ENCODE results near the gene HBEGF. TPM values are rescaled to one million over a fixed set of nuclear protein-coding genes. Genes with fewer than 3 reads are reported as not detected.

The HBEGF gene
- total RNA-seq, 1 experiment from 2014 or later, result 2.4 TPM

DNA sequence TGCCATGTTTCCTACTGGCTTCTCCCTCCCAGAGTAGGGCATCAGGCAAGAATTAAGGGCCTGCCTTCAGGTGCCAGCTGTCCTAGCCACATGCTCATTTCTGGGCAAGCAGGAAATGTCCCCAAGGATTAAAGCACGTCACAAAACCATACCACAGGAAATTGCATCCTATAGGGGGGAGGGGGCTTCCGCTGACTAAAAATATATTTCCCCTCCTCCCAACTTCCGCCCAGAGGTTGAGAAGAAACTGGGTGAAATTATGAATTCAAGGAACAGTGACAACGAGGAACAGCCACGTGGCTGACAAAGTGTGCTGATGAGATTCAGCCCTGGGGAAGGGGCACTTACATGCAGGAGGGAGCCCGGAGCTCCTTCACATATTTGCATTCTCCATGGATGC, 4.1 kb downstream of the HBEGF start:
- no CpG with 5 or more reads among the region's 6 CpGs for WGBS (ENCODE audit: extremely low coverage, insufficient read length, low lambda C conversion rate)
- H3K9me3 Mint-ChIP-seq, result no peaks in the 10 kb centered on the region
- H3K23ac ChIP-seq (ENCODE audit: insufficient read length, low read depth, low read length), result no peak overlapping the region
- no peak for TF ChIP-seq CTCF (conservative IDR thresholded peaks at IDR 0.05)
- H3K27ac Mint-ChIP-seq, result no peak overlapping the region
- H3K27me3 Mint-ChIP-seq (ENCODE audit: low read depth), result peaks cover 16% of the 10 kb centered on the region
- H3K9me3 ChIP-seq (ENCODE audit: control insufficient read depth, low read depth, low read length), result no peaks in the 10 kb centered on the region
- peaks cover 16 to 22% of the 10 kb centered on the region in 2 experiments for H3K4me1 Mint-ChIP-seq
- H2AFZ ChIP-seq (ENCODE audit: low read length), result no peak overlapping the region
- no peak overlapping the region for H2BK15ac ChIP-seq (ENCODE audit: low read depth, low read length)
- H3K4me1 ChIP-seq (ENCODE audit: insufficient read depth, low read length), result no peaks in the 10 kb centered on the region; the same call in 1 of the 2 replicates
- no peak overlapping the region for H3K14ac ChIP-seq (ENCODE audit: insufficient read depth, low read length)
- peaks cover 0 to 4% (median 0%) of the 10 kb centered on the region in 3 experiments; a peak in 2 of 7 replicates for H3K36me3 Mint-ChIP-seq (ENCODE audit: insufficient read depth in 1 of 3, low read depth in 3 of 3)
- H3K56ac ChIP-seq (ENCODE audit: insufficient read length, low read depth, low read length), result no peak overlapping the region
- no peak overlapping the region for H3K4me2 ChIP-seq (ENCODE audit: insufficient read depth, insufficient read length, low read length)
- no peak overlapping the region for H2BK5ac ChIP-seq (ENCODE audit: insufficient read length, low read length)
- no peaks in the 10 kb centered on the region for H4K20me1 ChIP-seq (ENCODE audit: control insufficient read depth, insufficient read depth, insufficient read length)
- H2BK120ac ChIP-seq (ENCODE audit: low read depth, low read length, poor library complexity, severe bottlenecking), result no peak overlapping the region
- H3K4me3 Mint-ChIP-seq, result no peak overlapping the region
- H3K9ac ChIP-seq (ENCODE audit: extremely low read depth, insufficient read length, low read length), result no peak overlapping the region
- no peak overlapping the region for H4K5ac ChIP-seq (ENCODE audit: insufficient read length, low read depth, low read length)
- no peak overlapping the region for H2AK5ac ChIP-seq (ENCODE audit: insufficient read length, low read length)
- no peaks in the 10 kb centered on the region for H3K79me1 ChIP-seq (ENCODE audit: insufficient read depth, low read depth, low read length, poor library complexity, severe bottlenecking)
- no peak overlapping the region for H2BK12ac ChIP-seq (ENCODE audit: insufficient read length, low read depth, low read length)
- no peak overlapping the region for H3T11ph ChIP-seq (ENCODE audit: low read length)
- H4K8ac ChIP-seq (replicated peaks; ENCODE audit: insufficient read length, low read depth, low read length), result no peak overlapping the region
- no peak overlapping the region for H3K4ac ChIP-seq (ENCODE audit: low read depth, low read length)
- no peak overlapping the region for H4K91ac ChIP-seq (ENCODE audit: insufficient read length, low read depth, low read length)
- H3K18ac ChIP-seq (ENCODE audit: insufficient read length, low read depth, low read length), result no peak overlapping the region
- peaks cover 3% of the 10 kb centered on the region; the same call in 1 of the 2 replicates for H3K27me3 ChIP-seq (ENCODE audit: insufficient read depth, low read length)
- no peaks in the 10 kb centered on the region for H3K79me2 ChIP-seq (ENCODE audit: insufficient read depth, low read length)
- DNase-seq, result no peak
- H3K27ac ChIP-seq (ENCODE audit: insufficient read length, low read depth, low read length), result no peak overlapping the region
- no peak overlapping the region for H2BK20ac ChIP-seq (ENCODE audit: low read depth, low read length, poor library complexity, severe bottlenecking)
- peaks cover 11% of the 10 kb centered on the region for H3K23me2 ChIP-seq (ENCODE audit: insufficient read length, low read depth, low read length, poor library complexity, severe bottlenecking)

Data from H9 (cell line).